ENCODE results near the gene FAM13A.

- TF ChIP-seq CTCF (IDR thresholded peaks at IDR 0.05) (no peak), POLR2A (IDR thresholded peaks at IDR 0.05) (no peak)
Observed at GRCh38 chr4:88880501-88881226, 176.3 kb downstream of the FAM13A start.

Data from suprapubic skin (tissue), 3 donors.